Small intestine (tissue), 16 donors: Measurements from ENCODE around the gene KCTD10. TPM values are rescaled to one million over a fixed set of nuclear protein-coding genes. Genes with fewer than 3 reads are reported as not detected.

ENCODE experiments used
- DNase-seq, 2 donors: peaks; one replicate each; pipeline versions ENCODE4 v3.0.0 to v3.0.0-alpha.2; 2013
- FAIRE-seq: peaks from 2 replicates; lab custom pipeline; 2012; peaks lifted over from hg19 to GRCh38; lab: Jason Lieb, UNC
- H3K27ac ChIP-seq, 3 donors: one replicate each; pipeline ENCODE4 v1.5.1; 2013; ENCODE audit warnings: low read length in 2 of 3, mild to moderate bottlenecking in 2 of 3, control low read depth in 1 of 3, inconsistent platforms in 1 of 3, low read depth in 1 of 3, moderate library complexity in 1 of 3
- H3K27me3 ChIP-seq, 3 donors: one replicate each; pipeline ENCODE4 v1.6.1; 2013; ENCODE audit warnings: low read length in 3 of 3, inconsistent platforms in 1 of 3; ENCODE audit not compliant: control insufficient read depth in 3 of 3, insufficient read depth in 3 of 3
- H3K36me3 ChIP-seq, 3 donors: one replicate each; pipeline ENCODE4 v1.6.1; 2013; ENCODE audit warnings: low read length in 3 of 3, inconsistent platforms in 1 of 3, low read depth in 1 of 3, mild to moderate bottlenecking in 1 of 3, moderate library complexity in 1 of 3; ENCODE audit not compliant: control insufficient read depth in 3 of 3, insufficient read depth in 2 of 3
- H3K4me1 ChIP-seq, 3 donors: one replicate each; pipeline ENCODE4 v1.6.1; 2013; ENCODE audit warnings: low read length in 2 of 3, inconsistent platforms in 1 of 3, low read depth in 1 of 3, mild to moderate bottlenecking in 1 of 3, moderate library complexity in 1 of 3; ENCODE audit not compliant: control insufficient read depth in 3 of 3, insufficient read depth in 2 of 3
- H3K4me3 ChIP-seq, 3 donors: one replicate each; pipeline ENCODE4 v1.5.1; 2013; ENCODE audit warnings: low read length in 3 of 3, control low read depth in 1 of 3, inconsistent platforms in 1 of 3, low read depth in 1 of 3, mild to moderate bottlenecking in 1 of 3, moderate library complexity in 1 of 3
- H3K9me3 ChIP-seq, 2 donors: one replicate each; pipeline ENCODE4 v1.6.1; 2013; ENCODE audit warnings: low read depth in 1 of 2, low read length in 1 of 2; ENCODE audit not compliant: control insufficient read depth in 2 of 2, insufficient read depth in 1 of 2
- WGBS, 3 donors: extraction: QIAGEN DNeasy Blood & Tissue Kit; methylation state at CpG; one replicate each; pipeline ENCODE4 v1.1.7; 2013; 5-methylcytosine and 5-hydroxymethylcytosine counted together
- long read RNA-seq, 10 donors: transcript quantifications; one replicate each; lab custom pipeline, GENCODE V29; 2026
- polyA plus RNA-seq, 4 donors: library from polyadenylated mRNA; stranded (reverse) in 3 of 4; unstranded in 1 of 4; fragments of 200-250 nt in 3 of 4; fragments of 120-200 nt in 1 of 4; gene quantifications; one replicate each; pipeline versions ENCODE4 v1.2.1 to v1.2.3, GENCODE V29; 2013
- donor health status: healthy with polysubstance abuse.
- donor health status: control.
- donor health status: control.
- donor health status: Bipolar disorder and iron deficiency.
- donor health status: healthy.

The KCTD10 gene, protein sequence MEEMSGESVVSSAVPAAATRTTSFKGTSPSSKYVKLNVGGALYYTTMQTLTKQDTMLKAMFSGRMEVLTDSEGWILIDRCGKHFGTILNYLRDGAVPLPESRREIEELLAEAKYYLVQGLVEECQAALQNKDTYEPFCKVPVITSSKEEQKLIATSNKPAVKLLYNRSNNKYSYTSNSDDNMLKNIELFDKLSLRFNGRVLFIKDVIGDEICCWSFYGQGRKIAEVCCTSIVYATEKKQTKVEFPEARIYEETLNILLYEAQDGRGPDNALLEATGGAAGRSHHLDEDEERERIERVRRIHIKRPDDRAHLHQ
- 10 to 100 TPM; 14.3 to 28.4 (median 19.0) TPM for polyA plus RNA-seq
- long read RNA-seq, donor 1, full-length matches to known transcripts, result 8 of 8 reads
- long read RNA-seq, donor 1, partial matches to known transcripts, result 0 of 8 reads
- long read RNA-seq, donor 1, other reads (novel, unspliced or antisense), result 0 of 8 reads
- long read RNA-seq, donor 2, full-length matches to known transcripts, result 2 of 2 reads
- long read RNA-seq, donor 2, partial matches to known transcripts, result 0 of 2 reads
- long read RNA-seq, donor 2, other reads (novel, unspliced or antisense), result 0 of 2 reads
- long read RNA-seq, donor 3, full-length matches to known transcripts, result 6 of 6 reads
- long read RNA-seq, donor 3, partial matches to known transcripts, result 0 of 6 reads
- long read RNA-seq, donor 3, other reads (novel, unspliced or antisense), result 0 of 6 reads
- long read RNA-seq, donor 4, result 0 reads
- long read RNA-seq, donor 5, full-length matches to known transcripts, result 1 of 1 reads
- long read RNA-seq, donor 5, partial matches to known transcripts, result 0 of 1 reads
- long read RNA-seq, donor 5, other reads (novel, unspliced or antisense), result 0 of 1 reads
- long read RNA-seq, donor 6, full-length matches to known transcripts, result 5 of 5 reads
- long read RNA-seq, donor 6, partial matches to known transcripts, result 0 of 5 reads
- long read RNA-seq, donor 6, other reads (novel, unspliced or antisense), result 0 of 5 reads
- long read RNA-seq, donor 7, result 0 reads
- long read RNA-seq, donor 8, partial matches to known transcripts, result 0 of 1 reads
- long read RNA-seq, donor 8, other reads (novel, unspliced or antisense), result 0 of 1 reads
- long read RNA-seq, donor 9, full-length matches to known transcripts, result 1 of 1 reads
- long read RNA-seq, donor 9, partial matches to known transcripts, result 0 of 1 reads
- long read RNA-seq, donor 9, other reads (novel, unspliced or antisense), result 0 of 1 reads
- long read RNA-seq, donor 10, full-length matches to known transcripts, result 8 of 8 reads
- long read RNA-seq, donor 10, partial matches to known transcripts, result 0 of 8 reads
- long read RNA-seq, donor 10, other reads (novel, unspliced or antisense), result 0 of 8 reads

DNA sequence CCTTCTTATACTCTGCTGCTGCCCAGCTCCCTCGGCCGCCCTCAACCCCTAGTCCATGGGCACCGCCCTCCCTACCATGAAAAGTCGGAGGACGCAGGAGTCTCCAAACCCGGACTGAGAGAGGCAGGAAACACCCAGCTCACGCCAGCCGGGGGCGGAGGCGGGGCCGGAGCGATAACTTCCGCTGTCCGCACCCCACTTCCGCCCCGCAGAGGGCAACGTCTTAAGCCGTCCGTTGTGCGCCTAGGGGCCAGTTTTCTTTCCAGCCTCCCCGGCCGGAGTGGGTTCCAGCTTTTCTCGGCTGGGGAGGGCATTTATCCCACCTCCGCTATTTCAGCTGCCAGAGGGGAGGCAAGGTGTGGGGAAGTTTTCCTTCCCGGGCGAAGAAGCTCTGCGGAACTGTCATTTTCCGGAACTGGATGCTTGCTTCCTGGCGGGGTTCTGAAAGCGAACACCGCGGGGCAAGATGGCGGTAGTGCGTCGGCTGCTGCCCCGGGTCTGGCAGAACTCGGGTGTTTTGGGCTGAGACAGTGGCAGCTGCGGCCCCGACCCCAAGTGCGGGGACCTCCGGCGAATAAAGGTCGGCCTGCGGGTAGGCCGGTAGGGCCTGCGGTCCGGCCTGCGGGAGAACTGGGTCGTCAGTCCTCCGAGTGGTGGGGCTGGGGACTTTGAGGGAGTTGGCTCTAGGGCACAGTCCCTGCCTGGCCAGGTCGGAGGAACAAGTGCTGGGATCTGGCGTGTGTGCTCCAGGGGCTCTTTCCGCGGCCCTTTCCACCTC is at the start of gene KCTD10, which contains the start of gene UBE3B:
TSS of gene KCTD10 (minus strand) at position 116 of the 778 bp plus-strand sequence. CDS start at position 78, 38 bp downstream.
TSS of gene UBE3B (plus strand) at position 450 of the 778 bp plus-strand sequence. CDS start 5,918 bp downstream, outside the sequence.
- WGBS, 3 donors, result 0% methylated on average over 53 to 54 of the region's 54 CpGs
- Histone ChIP-seq H3K27ac (peak within 1 kb of the TSS; percentile 75 to 98 (median 86)), H3K27me3 (no peaks in the 10 kb centered on the region), H3K4me1 (peaks cover 0 to 11% (median 6%) of the 10 kb centered on the region in 3 donors), H3K4me3 (peak within 1 kb of the TSS; percentile 83 to 97 (median 94)), H3K9me3 (no peaks in the 10 kb centered on the region), H3K36me3 (peaks cover 0 to 7% (median 0%) of the 10 kb centered on the region in 3 donors)
- FAIRE-seq (no peak), DNase-seq (peak; percentile 88 to 94)

DNA sequence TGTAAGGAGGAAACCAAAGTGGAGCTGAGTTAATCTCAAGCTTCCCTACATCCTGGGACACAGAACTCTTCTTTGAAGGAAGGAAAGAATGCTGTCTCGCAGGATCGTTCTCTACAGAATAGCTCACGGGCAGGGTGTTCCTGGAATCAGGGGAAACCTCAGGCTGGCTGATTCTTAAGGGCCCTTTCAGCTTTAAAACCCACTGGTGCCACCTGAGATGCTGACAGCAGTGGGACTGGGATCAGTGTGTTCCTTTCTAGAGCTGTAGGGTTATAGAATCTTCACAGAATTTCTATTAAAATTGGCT is 48.1 kb upstream of the KCTD10 start:
- Histone ChIP-seq H3K4me3 (no peak overlapping the region), H3K27me3 (no peaks in the 10 kb centered on the region), H3K9me3 (no peaks in the 10 kb centered on the region), H3K4me1 (no peaks in the 10 kb centered on the region), H3K36me3 (peaks cover 7 to 72% (median 23%) of the 10 kb centered on the region in 3 donors), H3K27ac (no peak overlapping the region)
- no peak for DNase-seq
- no peak for FAIRE-seq
- WGBS, 3 donors, result 85 to 94% (median 89%) methylated on average over 3 of the region's 3 CpGs

DNA sequence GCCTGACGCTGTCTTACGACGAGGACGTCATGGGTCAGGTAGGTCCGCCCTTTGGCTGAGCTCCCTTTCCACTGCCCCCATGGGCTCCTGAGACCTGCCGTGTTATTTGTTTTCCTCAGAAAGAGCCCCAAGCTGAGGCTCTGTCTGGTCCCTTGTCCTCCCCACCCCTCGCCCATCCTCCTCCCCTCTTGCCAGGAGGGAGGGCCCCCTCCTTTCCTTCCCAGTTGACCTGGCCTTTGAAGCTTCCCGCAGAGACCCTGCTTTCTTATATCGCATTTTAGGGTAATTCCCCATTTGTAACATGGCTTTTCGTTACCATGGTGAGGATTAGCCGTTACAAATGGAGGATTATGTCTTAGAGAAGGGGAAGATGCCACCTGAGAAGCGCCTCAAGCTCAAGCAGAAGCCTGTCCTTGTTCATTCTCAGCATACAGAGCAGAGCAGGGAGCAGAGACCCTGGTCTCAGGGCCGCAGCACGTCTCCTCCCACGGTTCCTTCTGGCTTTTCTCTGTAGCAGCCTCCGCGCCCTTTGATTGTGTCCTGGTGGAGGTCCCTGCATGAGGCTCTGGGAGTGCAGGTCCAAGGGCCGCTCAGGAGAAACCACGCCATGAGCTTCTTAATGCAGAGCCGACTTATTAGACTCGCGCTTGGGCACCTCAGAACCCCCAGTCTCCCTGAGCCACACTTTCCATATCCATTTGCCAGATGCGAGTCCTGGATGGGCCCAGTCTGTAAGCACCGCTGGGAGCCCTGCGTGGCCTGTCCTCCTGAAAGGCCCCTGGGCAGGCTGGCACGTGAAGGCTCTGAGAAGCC is 47.6 kb upstream of the KCTD10 start:
- DNase-seq, result no peak
- no peak for FAIRE-seq
- WGBS, 3 donors, result 85 to 96% (median 92%) methylated on average over 26 of the region's 26 CpGs

DNA sequence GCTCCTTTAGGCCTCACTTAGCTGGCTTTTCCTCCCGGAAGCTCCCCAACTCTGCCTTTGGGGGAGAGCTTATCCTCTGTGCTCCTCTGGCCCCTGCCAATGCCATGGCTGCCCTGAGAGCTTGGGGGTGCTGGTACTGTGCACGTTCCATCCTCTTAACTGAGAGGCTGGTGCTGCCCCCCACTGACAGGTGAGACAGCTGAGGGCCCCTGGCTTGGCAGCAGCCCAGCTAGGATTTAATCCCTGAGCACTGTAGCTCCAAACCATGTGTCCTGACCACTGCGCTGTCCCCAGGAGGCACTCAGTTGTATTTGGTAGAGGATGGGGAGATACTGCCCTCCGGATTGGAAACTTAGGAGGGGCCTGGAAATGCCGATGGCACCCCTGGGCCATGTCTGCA is 46.4 kb upstream of the KCTD10 start:
- FAIRE-seq, result no peak
- no peak overlapping the region for H3K27ac ChIP-seq
- no peak for DNase-seq
- no peaks in the 10 kb centered on the region for H3K4me1 ChIP-seq
- peaks cover 7 to 72% (median 18%) of the 10 kb centered on the region in 3 donors for H3K36me3 ChIP-seq
- H3K27me3 ChIP-seq, result no peaks in the 10 kb centered on the region
- H3K4me3 ChIP-seq, result no peak overlapping the region
- WGBS, 3 donors, result 92 to 96% (median 95%) methylated on average over 5 of the region's 5 CpGs
- no peaks in the 10 kb centered on the region for H3K9me3 ChIP-seq

More for the DNA sequence above, 47.6 kb upstream of the KCTD10 start:
- Histone ChIP-seq H3K9me3 (no peaks in the 10 kb centered on the region), H3K36me3 (peaks cover 7 to 72% (median 18%) of the 10 kb centered on the region in 3 donors), H3K4me3 (no peak overlapping the region), H3K4me1 (no peaks in the 10 kb centered on the region), H3K27ac (no peak overlapping the region), H3K27me3 (no peaks in the 10 kb centered on the region)

DNA sequence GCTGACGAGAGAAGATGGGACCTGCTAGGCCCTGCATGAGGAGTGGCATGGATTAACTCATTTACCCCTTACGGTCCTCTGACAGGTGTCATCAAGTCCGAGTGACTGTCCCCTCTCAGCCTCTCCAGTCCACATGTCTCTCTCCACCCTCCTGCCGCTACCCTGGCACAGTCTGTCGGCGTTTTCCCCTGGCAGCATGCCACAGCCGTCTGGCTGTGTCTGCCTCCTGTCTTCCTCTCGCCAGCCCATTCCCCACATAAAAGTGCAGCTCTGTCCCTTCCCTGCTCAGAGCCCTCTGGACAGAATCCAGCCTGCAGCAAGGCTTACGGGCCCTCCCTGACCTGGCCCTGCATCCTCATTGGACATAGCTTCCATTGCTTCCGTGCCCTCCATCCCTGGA is 46.0 kb upstream of the KCTD10 start:
- no peaks in the 10 kb centered on the region for H3K4me1 ChIP-seq
- peaks cover 7 to 76% (median 18%) of the 10 kb centered on the region in 3 donors for H3K36me3 ChIP-seq
- FAIRE-seq, result no peak
- H3K4me3 ChIP-seq, result no peak overlapping the region
- no peaks in the 10 kb centered on the region for H3K27me3 ChIP-seq
- WGBS, 3 donors, result 83 to 89% (median 84%) methylated on average over 10 of the region's 10 CpGs
- H3K9me3 ChIP-seq, result no peaks in the 10 kb centered on the region
- no peak overlapping the region for H3K27ac ChIP-seq
- DNase-seq, result no peak

DNA sequence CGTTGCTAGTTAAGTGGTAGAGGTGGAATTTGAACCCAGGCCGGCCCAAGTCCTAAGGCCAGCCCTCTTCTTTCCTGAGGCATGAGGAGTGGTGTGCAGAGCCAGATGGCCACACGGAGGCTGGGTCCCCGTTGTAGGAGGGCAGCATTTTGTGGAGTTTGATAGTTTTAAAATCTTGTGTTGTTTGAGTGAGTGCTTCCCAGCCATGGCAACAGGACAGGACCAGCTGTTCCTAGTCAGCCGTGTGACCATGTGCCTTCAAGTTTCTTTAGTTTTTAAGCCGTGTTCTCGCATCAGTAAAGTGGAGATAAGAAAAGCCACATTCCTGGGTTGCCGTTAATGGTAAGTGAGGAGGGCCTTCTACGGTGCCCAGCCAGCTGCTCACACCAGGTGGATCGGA is 44.7 kb upstream of the KCTD10 start:
- Histone ChIP-seq H3K36me3 (peaks cover 7 to 76% (median 22%) of the 10 kb centered on the region in 3 donors), H3K27me3 (no peaks in the 10 kb centered on the region), H3K4me3 (no peak overlapping the region), H3K9me3 (no peaks in the 10 kb centered on the region), H3K4me1 (no peaks in the 10 kb centered on the region), H3K27ac (no peak overlapping the region)
- FAIRE-seq (no peak), DNase-seq (no peak)
- 70 to 73% (median 70%) methylated on average over 10 of the region's 10 CpGs for WGBS, 3 donors

DNA sequence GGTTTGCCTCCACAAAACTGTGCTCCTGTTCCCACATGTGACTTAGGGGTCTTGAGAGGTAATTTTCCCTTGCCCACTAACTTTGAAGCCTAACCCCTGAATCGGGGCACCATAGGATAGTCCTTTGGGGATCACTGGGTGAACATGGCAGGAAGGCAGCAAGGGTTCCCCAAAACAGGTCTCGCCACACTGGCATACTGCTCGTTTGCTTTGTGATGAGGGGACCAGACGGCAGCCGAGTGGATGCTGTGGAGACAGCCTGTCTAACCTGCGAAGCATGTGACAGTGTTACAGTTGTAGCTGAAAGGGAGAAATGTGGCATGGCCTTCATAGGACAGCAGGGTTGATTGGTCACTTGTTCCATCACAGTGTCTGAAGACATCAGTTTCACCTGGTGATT is 42.7 kb upstream of the KCTD10 start:
- Histone ChIP-seq H3K4me3 (no peak overlapping the region), H3K27ac (peak overlapping the region in 1 of 3 donors; percentile 69), H3K36me3 (peaks cover 5 to 78% (median 25%) of the 10 kb centered on the region in 3 donors), H3K4me1 (no peaks in the 10 kb centered on the region), H3K9me3 (no peaks in the 10 kb centered on the region), H3K27me3 (no peaks in the 10 kb centered on the region)
- FAIRE-seq (no peak), DNase-seq (no peak)
- WGBS, 3 donors, result 78 to 98% (median 96%) methylated on average over 6 of the region's 6 CpGs
